Tibial artery (tissue), 4 donors: ENCODE results near the gene PDLIM1.
A peak's percentile ranks its signal among the peaks of the same experiment; 100 is the strongest.

Source experiments
- DNase-seq, 2 donors: peaks; one replicate each; pipeline ENCODE4 v3.0.0-alpha.2; 2019
- H3K27ac ChIP-seq, 2 donors: fragments of 200-600 bp; sonication (generic) in 1 of 2; 1 replicate in 1 of 2; 2 replicates in 1 of 2; pipeline ENCODE4 v1.5.1; 2018 to 2019; ENCODE audit warnings: mild to moderate bottlenecking in 1 of 2
- H3K27me3 ChIP-seq, 2 donors: fragments of 200-600 bp; sonication (generic) in 1 of 2; one replicate each; pipeline versions ENCODE4 v1.5.1 to v1.6.0; 2016 to 2019
- H3K36me3 ChIP-seq, 3 donors: fragments of 200-600 bp; sonication (generic) in 2 of 3; one replicate each; pipeline ENCODE4 v1.5.1; 2016 to 2019; ENCODE audit warnings: mild to moderate bottlenecking in 2 of 3
- H3K4me1 ChIP-seq, 4 donors: fragments of 200-600 bp; sonication (generic) in 2 of 4; 1 replicate in 3 of 4; 2 replicates in 1 of 4; pipeline ENCODE4 v1.5.1; 2016 to 2019
- H3K4me3 ChIP-seq, 2 donors: fragments of 200-600 bp; sonication (generic) in 1 of 2; 1 replicate in 1 of 2; 2 replicates in 1 of 2; pipeline ENCODE4 v1.5.1; 2018 to 2019; ENCODE audit warnings: mild to moderate bottlenecking in 2 of 2
- H3K9me3 ChIP-seq, 3 donors: fragments of 200-600 bp; sonication (generic) in 1 of 3; one replicate each; pipeline ENCODE4 v1.5.1; 2016 to 2019
- CTCF ChIP-seq, 2 experiments: fragments of 200-600 bp in 1 of 2; fragments of 450-650 bp in 1 of 2; IDR thresholded peaks; one replicate each; pipeline ENCODE4 v1.5.1; 2017 to 2019; ENCODE audit warnings: antibody characterized with exemption in 2 of 2, mild to moderate bottlenecking in 1 of 2, moderate library complexity in 1 of 2
- intact Hi-C: fragments of 100-400 bp; cut with DNase I; formaldehyde crosslinking; loops from one replicate; pipeline ENCODE4 v1.15.0; 2023; ENCODE audit warnings: low total_unique reads

PDLIM1 gene

GRCh38 chr10:95280637-95281036, 10.2 kb downstream of the PDLIM1 start:
- H3K27me3 ChIP-seq: no peaks in the 10 kb centered on the region
- TF ChIP-seq CTCF (IDR thresholded peaks at IDR 0.05): no peak
- H3K36me3 ChIP-seq: no peaks in the 10 kb centered on the region
- H3K4me3 ChIP-seq: no peak overlapping the region
- peaks cover 0 to 95% (median 59%) of the 10 kb centered on the region in 4 donors for H3K4me1 ChIP-seq
- H3K9me3 ChIP-seq: no peaks in the 10 kb centered on the region
- H3K27ac ChIP-seq: peak overlapping the region; percentile 75 to 81
- intact Hi-C loops: loop anchor here (10.0 kb wide), 1 partner anchor 324 kb away; no protein-coding TSS in a partner anchor
- no peak for DNase-seq

GRCh38 chr10:95279042-95279820, 11.6 kb downstream of the PDLIM1 start:
- H3K27me3 ChIP-seq: no peaks in the 10 kb centered on the region
- no peak overlapping the region for H3K4me3 ChIP-seq
- H3K9me3 ChIP-seq: no peaks in the 10 kb centered on the region
- no peak for DNase-seq
- intact Hi-C loops: no loop called here
- H3K4me1 ChIP-seq: peaks cover 0 to 95% (median 64%) of the 10 kb centered on the region in 4 donors
- no peaks in the 10 kb centered on the region for H3K36me3 ChIP-seq
- TF ChIP-seq CTCF (IDR thresholded peaks at IDR 0.05): no peak
- H3K27ac ChIP-seq: peak overlapping the region; percentile 75 to 81

- H3K27me3 ChIP-seq: no peaks in the 10 kb centered on the region
- intact Hi-C loops: no loop called here
- no peak overlapping the region for H3K4me3 ChIP-seq
- peak overlapping the region; percentile 75 to 81 for H3K27ac ChIP-seq
- no peaks in the 10 kb centered on the region for H3K36me3 ChIP-seq
- peaks cover 0 to 95% (median 71%) of the 10 kb centered on the region in 4 donors for H3K4me1 ChIP-seq
- no peaks in the 10 kb centered on the region for H3K9me3 ChIP-seq
- TF ChIP-seq CTCF (IDR thresholded peaks at IDR 0.05): no peak
- DNase-seq: peak in 1 of 2 donors; percentile 63
Observed at GRCh38 chr10:95278061-95278988, 12.5 kb downstream of the PDLIM1 start.

- no peak for DNase-seq
- H3K36me3 ChIP-seq: no peaks in the 10 kb centered on the region
- intact Hi-C loops: no loop called here
- H3K4me3 ChIP-seq: no peak overlapping the region
- no peaks in the 10 kb centered on the region for H3K27me3 ChIP-seq
- H3K9me3 ChIP-seq: no peaks in the 10 kb centered on the region
- peaks cover 0 to 100% (median 77%) of the 10 kb centered on the region in 4 donors for H3K4me1 ChIP-seq
- peak overlapping the region; percentile 75 to 81 for H3K27ac ChIP-seq
- TF ChIP-seq CTCF (IDR thresholded peaks at IDR 0.05): no peak
Observed at GRCh38 chr10:95277614-95278013, 13.2 kb downstream of the PDLIM1 start.

GRCh38 chr10:95277201-95277570, 13.6 kb downstream of the PDLIM1 start:
- H3K4me1 ChIP-seq: peaks cover 0 to 100% (median 76%) of the 10 kb centered on the region in 4 donors
- no peak for TF ChIP-seq CTCF (IDR thresholded peaks at IDR 0.05)
- H3K4me3 ChIP-seq: no peak overlapping the region
- H3K36me3 ChIP-seq: no peaks in the 10 kb centered on the region
- no peaks in the 10 kb centered on the region for H3K27me3 ChIP-seq
- DNase-seq: peak in 1 of 2 donors; percentile 64
- peak overlapping the region; percentile 75 to 81 for H3K27ac ChIP-seq
- H3K9me3 ChIP-seq: no peaks in the 10 kb centered on the region
- intact Hi-C loops: no loop called here
